AG09309 (cell line): ENCODE measurements around the gene OSBPL5.

Experiments
- DNase-seq: peaks from one replicate; pipeline ENCODE4 v3.0.0-alpha.2; 2010; ENCODE audit warnings: low read depth
- H3K4me3 ChIP-seq: 2 replicates; pipeline ENCODE4 v1.5.1; 2011; ENCODE audit warnings: mild to moderate bottlenecking, low read depth, low read length, moderate library complexity; ENCODE audit not compliant: control insufficient read depth
- TF ChIP-seq, protein P1 (sequence below): IDR thresholded peaks from 2 replicates; pipeline ENCODE4 v1.5.1; 2011; ENCODE audit warnings: mild to moderate bottlenecking, low read depth, low read length, inconsistent platforms; ENCODE audit not compliant: insufficient read depth, control insufficient read depth; ENCODE audit errors: missing control alignments

Gene OSBPL5

DNA sequence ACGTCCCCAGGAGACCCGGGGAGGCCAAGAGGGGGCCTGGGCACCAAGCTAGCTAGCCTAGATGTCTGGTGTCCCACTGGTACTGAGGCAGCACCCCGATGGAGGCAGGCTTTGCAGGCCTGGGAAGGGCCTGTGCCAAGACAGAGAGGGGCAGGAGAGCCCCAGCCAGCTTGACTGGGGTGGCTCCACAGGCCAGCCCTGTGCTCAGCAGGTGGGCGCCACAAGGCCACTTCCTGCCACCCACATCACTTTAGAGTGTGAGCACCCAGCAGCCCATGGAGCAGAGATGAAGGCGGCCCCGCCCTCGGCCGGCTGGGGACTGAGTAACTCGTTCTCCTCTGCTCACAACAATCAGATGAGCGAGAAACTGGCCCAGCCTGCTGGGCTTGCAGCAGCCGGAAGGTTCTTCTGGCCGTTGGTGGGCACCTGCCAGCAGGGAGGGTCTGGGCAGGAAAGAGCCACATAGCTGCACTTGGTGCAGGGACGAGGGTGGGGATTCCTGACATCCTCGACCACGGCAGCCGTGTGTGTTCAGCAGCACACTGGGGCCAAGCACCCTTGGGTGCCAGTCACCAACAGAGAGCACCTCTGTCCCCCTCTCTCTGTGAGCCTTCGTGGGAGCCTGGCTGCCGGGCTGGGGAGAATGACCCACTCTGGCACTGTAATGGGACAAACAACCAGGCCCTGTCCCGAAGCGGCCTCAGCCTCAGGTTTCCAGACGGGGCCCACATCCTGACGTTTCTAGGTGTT, 7.6 kb downstream of the OSBPL5 start:
- H3K4me3 ChIP-seq = no peak overlapping the region
- TF ChIP-seq, protein P1, sequence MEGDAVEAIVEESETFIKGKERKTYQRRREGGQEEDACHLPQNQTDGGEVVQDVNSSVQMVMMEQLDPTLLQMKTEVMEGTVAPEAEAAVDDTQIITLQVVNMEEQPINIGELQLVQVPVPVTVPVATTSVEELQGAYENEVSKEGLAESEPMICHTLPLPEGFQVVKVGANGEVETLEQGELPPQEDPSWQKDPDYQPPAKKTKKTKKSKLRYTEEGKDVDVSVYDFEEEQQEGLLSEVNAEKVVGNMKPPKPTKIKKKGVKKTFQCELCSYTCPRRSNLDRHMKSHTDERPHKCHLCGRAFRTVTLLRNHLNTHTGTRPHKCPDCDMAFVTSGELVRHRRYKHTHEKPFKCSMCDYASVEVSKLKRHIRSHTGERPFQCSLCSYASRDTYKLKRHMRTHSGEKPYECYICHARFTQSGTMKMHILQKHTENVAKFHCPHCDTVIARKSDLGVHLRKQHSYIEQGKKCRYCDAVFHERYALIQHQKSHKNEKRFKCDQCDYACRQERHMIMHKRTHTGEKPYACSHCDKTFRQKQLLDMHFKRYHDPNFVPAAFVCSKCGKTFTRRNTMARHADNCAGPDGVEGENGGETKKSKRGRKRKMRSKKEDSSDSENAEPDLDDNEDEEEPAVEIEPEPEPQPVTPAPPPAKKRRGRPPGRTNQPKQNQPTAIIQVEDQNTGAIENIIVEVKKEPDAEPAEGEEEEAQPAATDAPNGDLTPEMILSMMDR = no peak
- no peak for DNase-seq

DNA sequence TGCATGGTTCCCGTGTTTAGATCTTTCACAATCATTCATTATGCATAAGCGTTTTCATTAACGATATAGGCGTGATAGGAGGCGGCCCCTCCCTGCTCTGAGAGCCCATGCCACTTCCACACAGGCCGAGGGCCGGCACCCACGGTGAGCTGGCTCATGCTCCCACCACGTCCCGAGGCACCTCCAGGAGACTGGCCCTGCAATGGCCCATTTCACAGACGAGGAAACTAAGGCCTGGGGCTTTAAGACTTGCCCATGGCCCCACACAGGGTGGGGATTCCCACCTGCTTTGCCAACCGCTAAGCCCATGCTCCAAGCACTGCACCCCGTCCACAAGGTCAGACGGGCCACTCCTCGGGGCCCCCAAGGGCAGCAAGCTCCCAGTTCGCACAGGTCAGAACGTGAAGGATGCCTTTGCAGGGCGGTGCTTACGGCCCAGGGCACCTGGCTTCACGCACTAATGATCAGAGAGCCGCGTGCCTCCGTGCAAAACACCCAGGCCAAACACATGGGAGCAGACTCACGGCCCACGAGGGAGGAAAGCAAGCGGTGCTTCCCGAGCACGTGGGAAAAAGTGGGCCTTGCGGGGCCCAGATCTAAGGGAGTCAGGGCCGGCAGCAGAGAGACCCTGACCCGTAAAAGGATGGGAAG, 8.3 kb downstream of the OSBPL5 start:
- TF ChIP-seq, protein P1 = no peak
- no peak for DNase-seq
- H3K4me3 ChIP-seq = no peak overlapping the region

DNA sequence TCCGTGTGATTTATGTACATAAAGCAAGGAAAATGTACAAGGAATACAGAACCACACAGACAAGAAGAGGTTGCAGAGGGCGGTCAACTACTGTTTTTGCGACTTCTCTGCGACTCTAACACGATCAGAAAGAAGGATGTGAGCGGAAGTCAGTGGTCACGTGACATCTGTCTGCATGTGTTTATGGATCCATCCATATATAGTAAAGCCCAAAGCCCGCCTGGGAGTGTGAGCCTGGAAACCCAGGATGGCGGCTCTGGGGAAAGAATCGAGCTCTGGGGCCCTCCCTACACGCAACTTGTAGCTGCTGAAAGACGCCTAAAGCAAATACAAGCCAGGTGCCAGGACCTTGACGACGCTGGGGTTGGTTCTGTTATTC, 8.8 kb downstream of the OSBPL5 start:
- no peak overlapping the region for H3K4me3 ChIP-seq
- TF ChIP-seq, protein P1 = no peak
- no peak for DNase-seq

DNA sequence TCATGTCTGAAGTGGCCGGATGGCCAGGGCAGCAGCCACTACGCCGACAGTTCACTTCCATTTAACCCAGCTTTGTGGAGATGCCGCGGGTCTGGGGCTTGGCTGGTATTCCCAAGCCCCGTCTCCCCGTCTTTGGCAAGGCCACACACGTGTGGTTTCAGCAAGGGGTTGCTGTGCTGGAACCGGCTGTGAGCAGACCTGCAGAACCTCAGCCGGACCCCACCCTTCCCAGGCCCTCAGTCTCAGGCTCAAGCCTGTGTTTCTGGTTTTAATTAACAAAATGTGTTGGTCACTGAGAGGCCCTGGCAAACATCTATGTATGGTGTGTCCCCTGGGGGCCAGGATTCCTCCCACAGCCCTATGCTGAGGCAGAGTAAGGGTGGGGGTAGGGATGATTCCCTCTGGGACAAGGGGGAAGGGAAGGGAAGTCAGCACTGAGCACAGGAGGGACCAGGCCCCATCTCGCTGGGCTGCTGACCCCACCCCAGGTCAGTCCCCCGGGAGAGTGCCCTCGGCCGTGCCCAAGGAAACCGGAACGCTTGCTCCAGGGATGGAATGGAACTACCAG, 9.3 kb downstream of the OSBPL5 start:
- TF ChIP-seq, protein P1 = no peak
- DNase-seq = no peak
- H3K4me3 ChIP-seq = no peak overlapping the region

DNA sequence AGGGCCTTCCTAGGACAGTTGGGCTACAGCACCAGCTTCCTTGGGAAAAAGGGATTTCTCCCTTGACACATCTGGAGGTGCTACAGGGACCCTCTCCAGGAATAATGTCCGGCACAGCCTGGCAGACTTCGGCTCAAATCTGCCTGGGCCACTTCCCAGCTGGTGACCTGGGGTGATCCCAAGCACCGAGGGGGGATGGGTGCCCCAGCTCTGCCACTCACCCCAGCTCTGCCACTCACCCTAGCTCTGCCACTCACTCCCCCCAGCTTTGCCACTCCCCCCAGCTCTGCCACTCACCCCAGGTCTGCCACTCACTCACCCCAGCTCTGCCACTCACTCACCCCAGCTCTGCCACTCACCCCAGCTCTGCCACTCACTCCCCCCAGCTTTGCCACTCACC, 9.9 kb downstream of the OSBPL5 start:
- no peak overlapping the region for H3K4me3 ChIP-seq
- TF ChIP-seq, protein P1 = no peak

DNA sequence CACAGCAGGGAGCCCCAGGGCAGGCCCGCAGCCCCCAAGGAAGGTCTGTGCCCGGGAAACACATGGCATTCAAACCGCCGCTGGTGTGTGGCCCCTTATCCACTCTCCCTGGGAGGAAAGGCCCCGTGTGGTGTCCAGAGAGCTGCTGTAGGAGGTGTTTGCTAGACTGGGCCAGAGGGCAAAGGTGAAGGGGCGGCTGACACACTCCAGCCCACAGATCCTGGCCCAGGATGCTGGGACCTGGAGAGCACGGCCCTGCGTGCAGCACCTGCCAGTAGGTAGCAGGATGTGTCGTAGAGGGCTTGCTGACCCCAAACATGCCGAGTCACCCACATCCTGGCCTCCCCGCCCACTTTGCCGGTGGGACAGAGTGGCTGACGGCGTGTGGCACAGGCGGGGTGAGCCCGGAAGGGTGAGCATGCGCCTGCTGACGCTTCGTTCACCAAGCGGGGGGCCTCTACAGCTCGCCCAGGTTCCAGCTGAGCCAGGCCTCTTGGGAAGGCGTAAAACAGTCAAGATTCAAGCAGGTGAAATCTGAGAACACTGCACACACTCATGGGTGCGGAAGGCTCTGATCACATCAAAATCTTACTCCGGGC, 11.0 kb downstream of the OSBPL5 start:
- DNase-seq = no peak
- TF ChIP-seq, protein P1 = no peak
- no peak overlapping the region for H3K4me3 ChIP-seq

More for the DNA sequence above, 9.9 kb downstream of the OSBPL5 start:
- no peak for DNase-seq
